ENCODE data around the gene P4HA3.

The P4HA3 gene

DNA sequence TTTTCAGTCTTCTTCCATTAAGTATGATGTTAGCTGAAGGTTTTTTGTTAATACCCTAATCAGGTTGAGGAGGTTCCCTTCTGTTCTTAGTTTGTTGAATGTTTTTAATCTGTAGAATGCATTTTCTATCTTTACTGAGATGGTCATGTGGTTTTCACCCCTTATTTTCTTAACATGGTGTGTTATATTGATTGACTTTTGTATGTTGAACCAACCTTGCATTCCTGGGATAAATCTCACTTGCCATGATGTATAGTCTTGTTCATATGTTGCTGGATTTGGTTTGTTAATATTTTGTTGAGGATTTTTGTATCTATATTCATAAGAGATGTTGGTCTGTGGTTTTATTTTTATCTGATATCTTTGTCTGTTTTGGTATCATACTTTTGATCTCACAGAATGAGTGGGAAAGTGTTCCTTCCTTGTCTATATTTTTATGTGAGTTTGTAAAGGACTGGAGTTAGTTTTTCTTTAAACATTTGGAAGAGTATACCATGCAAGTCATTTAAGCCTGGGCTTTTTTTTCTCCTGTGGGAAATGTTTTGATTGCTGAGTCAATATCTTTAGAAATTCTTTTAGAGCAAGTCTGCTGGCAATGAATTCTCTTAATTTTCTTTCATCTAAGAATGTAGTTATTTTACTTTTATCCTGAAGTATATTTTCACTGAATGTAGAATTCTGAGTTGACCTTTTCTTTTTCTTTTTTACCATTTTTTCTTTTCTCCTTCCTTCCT, 5.5 kb upstream of the P4HA3 start:
- DNase-seq (ENCODE audit: low read depth in 2 of 2): no peak

DNA sequence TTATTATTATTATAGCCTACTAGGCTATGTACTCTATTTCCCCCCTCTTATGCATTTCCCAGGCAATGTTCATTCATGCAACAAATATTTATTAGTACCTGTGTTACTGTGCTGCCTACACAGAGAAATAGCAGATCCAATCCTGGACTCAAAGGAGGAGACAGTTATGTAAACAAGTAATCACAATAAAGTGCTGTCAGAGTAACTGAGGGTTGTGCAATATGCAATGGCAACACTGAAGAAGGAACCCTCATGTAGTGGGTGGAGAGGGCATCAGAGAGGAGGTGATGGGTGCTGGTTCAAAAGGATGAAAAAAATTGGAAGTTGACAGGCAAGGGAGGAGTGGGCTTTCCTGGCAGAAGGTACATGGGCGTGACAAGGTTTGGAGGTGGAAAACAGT, 886 bp upstream of the P4HA3 start:
- DNase-seq (ENCODE audit: low read depth in 2 of 2): no peak

DNA sequence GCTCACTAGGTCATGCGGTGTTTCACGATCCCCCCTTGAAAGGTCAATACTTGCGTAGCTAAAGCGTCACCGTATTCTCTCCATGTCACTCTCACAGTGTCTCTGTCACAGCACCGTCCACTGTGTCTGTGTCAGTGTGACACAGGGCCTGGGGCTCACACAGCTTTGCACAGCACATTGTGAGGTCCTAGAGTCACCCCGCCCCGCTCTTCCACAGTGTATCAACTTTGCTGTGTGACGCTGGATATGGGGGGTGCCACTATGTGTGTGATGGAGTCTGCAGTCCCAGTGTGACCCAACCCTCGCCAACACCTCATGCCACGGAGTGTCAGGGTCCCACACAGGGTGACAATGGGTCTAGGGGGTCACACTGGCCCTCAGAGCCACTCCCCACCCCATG, 583 bp downstream of the P4HA3 start:
- DNase-seq (ENCODE audit: low read depth in 2 of 2): no peak

DNA sequence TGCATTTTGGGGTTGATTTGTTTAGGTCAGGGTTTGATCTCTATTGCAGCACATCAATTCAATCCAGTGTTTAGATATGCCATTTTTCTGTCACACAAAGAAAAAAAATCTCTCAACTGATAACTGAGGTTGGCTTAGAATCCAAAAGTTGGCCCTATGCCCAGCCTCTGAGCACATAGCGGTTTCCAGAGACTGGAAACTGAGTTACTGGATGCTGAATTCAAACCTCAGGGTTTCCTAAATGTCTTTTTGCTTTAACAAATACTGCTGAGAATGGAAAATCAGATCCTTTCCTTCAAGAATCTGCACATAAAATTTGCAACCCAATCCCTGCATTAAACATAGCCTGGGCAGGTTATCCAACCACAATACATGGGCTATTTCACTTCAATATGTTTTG, 4.0 kb downstream of the P4HA3 start:
- no peak for DNase-seq (ENCODE audit: low read depth in 2 of 2)

DNA sequence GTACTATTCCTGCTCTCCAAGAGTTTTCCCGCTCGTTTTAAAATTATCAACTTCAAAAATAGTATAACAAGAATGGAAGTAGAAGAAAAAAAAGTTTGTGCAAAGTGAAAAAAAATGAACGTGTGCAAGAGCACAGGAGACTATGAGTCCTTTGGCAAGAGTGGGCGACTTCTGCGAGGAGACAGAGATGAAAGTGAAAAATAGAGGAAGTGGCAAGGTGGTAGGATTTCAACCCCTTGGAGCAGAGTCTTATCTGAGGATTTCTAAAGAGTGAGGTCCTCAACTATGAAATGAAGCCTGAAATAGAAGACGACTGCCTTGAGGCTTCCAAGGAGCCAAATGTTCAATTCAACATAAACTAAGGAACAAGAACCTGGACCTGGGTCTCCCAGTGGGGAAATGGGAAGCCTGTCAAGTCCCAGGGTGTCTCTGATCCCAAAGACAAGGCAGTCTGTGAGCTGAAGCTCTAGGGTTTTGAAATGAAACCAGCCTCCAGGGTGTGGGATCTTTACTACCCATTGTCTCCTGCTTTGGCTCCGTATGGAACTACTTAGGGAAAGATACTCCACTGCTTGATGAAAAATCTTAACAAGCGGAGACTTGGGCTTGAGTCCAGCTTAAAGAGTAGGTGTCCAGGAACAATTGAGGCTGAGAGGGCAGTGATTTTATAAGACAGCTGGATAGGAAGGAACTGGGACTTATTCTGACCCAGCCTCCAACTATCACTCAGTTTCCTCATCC, 4.8 kb downstream of the P4HA3 start:
- no peak for DNase-seq (ENCODE audit: low read depth in 2 of 2)

DNA sequence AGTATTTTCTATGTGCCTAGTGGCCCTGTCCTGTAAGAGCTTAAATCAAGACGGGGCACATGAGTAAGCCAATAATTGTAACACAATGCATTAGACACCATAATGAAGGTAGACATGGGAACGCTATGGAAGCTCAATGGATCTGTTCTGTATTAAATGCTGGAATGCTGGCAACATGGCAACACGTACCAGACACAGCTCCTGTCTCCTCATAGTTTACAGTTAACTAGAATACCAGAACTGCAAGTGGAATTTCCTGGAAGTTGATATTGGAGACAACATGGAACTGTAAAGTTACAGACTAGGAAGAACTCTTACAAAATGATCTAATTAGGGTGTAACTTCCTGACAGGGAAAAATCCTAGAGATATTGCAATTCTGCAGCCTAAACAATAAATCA, 12.4 kb downstream of the P4HA3 start:
- no peak for DNase-seq (ENCODE audit: low read depth in 2 of 2)

DNA sequence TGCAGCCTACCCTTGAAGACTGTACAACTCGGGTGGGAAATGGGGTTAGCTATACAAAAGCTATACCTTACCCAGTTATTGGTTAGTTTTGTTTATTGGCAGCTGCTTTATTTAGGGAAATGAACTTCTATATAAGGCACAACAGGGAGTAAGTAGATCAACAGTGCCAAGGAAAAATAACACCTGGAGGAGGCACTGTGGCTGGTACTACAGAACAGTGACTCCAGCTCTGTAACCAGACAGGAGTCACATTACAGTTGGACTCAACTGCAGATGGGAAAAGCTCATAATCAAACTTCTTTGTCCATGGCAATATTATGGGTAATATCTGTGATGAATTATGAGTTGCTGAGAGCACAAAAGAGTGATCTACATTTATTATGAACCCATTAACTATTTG, 14.0 kb downstream of the P4HA3 start:
- no peak for DNase-seq (ENCODE audit: low read depth in 2 of 2)

DNA sequence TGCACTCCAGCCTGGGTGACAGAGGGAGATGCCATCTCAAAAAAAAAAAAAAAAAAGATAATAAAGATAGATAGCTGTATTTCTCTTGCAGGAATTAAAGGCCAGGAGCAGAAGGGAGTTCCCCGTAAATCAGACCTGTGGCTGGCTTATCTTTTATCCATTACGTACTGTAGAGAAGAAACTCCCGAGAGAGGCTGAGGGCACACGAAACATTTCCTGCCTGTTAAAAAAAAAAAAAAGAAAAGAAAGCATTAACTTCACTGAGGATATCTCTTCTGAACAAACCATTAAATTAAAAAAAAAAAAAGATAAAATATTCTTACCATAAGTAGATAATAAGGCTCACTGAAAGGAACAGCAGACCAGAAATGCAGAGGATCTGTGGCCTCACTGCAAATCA, 22.5 kb downstream of the P4HA3 start:
- DNase-seq (ENCODE audit: low read depth in 2 of 2): no peak

DNA sequence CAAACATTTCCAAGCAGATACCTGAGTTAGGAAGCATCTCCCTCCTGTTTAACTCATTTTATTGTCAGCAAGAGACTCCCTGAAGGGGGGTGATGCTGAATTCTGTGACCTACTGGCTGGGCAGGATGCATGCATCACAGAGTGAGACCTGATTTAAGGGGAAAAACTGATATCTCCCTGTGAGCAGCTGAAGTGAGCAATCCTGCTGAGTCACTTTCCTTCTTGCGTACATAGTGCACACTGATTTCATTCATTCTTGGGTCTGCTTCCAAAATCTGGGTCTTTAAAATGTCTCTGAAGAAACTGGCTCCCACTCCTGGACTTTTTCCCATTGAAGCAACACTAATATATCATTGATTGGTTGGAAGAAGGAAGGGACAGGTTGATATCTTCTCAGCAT, 23.3 kb downstream of the P4HA3 start:
- no peak for DNase-seq (ENCODE audit: low read depth in 2 of 2)

DNA sequence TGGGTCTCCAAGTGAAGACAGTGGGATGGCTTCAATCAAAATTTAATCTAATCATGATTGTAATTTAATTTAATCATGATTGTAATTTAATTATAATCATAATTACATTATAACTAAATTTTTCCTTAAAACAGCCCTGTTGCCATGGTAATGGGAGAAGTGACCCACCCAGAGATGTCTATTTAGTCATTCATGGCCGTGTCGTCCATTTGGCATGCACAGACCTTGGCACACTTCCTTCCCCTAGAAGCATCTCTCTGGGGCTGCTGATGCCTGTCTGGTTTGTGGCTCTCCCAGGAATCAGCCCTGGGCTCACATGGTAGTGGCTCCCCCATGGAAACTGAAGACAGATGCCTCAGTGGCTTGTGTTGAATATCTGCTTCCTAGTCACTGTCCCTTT, 27.0 kb downstream of the P4HA3 start:
- DNase-seq (ENCODE audit: low read depth in 2 of 2): no peak

DNA sequence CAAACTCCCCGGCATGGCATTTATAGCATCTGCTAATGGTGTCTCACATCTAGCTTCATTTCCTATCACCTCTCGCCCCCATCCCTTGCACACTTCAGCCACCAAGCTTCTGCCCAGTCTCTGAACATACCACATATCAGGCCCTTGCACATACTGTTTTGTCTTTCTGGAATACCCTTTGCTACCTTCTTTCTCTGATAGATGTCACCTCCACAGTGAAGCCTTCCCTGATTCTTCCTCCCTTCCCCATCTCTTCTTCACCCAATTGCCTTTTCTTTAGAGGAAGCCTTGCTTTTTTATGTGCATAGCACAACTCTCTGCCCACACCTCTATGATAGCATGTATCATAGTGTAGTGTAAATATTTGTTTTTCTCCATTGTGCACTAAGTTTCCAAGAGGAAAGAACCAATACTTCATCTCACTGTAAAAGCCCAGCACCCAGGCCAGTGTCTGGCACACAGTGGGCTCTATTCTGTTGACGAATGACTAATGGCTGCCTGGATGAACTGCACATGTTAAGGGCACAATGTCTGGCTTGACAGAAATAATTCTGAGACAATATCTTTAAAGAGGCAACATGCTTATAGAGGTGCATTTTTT, 27.8 kb downstream of the P4HA3 start:
- no peak for DNase-seq (ENCODE audit: low read depth in 2 of 2)

DNA sequence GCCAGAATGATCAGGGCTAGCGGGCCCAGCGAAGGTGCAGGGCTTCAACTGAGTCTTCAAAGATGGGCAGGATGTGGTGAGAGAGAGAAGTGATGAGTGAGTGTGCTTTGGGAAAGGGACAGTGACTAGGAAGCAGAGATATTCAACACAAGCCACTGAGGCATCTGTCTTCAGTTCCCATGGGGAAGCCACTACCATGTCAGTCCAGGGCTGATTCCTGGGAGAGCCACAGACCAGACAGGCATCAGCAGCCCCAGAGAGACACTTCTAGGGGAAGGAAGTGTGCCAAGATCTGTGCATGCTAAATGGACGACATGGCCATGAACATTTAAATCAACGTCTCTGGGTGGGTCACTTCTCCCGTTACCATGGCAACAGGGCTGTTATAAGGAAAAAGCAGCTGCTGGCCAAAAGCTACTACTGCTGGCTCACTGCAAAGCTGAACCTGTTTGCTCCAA, 28.5 kb downstream of the P4HA3 start:
- DNase-seq (ENCODE audit: low read depth in 2 of 2): no peak

DNA sequence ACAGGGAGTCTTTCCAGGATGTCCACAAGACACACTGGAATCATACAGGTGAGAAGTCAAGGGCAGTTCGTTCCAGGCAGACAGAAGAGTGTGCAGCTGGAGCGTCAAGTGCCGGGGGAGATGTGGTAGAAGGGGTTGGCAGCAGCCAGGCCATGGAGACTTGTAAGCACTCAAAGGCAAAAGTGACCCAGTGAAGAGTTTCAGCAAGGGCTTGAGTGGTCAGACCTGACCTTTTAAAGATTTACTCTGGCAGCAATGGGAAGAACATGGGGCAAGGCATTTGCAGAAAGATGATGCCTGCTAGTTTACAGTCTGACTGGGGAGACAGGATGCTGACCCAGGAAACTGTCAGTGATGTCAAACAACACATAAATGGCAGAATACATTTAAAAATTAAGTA, 29.0 kb downstream of the P4HA3 start:
- DNase-seq (ENCODE audit: low read depth in 2 of 2): no peak

DNA sequence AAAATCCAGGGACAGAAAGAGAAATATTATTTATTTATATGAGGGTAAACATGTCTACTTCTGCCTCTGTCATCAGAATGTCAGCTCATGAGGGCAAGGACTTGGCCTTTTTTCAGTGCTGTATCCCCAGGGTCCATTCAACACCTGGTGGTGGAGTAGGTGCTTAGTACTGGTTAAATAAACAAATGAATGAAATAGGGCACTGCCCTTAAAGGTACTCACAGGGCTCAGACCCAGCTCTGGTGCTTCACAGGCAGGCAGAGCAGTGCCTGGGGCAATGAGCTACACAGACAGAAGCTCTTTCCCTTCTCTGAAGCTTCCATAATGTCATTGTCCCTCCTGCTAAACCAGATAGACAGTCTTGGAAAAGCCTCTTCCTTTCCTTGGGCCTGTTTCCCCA, 30.9 kb downstream of the P4HA3 start:
- no peak for DNase-seq (ENCODE audit: low read depth in 2 of 2)

DNA sequence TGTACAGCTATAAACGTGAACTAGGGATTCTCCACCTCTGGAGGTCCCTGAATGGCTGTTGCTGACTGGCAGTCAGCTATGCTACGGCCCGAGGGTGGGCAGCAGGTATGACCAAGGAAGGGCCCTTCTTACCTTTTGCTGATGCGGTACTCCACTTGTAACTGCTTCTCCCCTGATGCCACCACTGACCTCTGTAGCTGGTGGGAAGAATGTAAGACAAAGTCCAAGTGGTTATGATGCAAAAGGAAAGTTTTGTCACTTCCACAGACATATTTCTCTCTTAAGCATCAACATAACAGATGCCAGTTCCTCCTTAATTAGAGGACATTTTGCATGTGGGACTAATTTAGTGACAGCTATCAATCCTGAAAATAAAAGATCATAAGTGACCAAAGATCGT, 32.2 kb downstream of the P4HA3 start:
- DNase-seq (ENCODE audit: low read depth in 2 of 2): no peak

DNA sequence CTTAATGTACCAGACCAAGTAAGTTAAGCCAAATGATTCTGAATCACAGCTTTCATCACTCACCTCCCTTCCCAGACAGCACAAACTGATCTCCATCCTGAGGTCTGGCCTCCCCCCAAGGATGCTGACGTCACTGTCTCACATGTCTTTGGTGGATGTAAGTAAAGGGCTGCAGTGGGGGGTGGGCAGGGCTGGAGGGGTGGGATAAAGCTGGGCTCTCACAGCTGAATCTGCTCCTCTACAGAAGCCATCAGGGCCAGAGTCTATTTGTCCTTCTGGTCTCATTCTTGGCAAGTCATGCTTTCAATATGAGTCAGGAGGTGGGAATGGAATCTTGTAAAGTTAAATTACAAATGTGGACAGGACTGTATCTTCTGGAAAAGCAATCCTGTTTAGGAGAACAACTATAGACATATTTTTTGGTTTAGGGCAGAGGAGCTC, 32.7 kb downstream of the P4HA3 start:
- no peak for DNase-seq (ENCODE audit: low read depth in 2 of 2)

DNA sequence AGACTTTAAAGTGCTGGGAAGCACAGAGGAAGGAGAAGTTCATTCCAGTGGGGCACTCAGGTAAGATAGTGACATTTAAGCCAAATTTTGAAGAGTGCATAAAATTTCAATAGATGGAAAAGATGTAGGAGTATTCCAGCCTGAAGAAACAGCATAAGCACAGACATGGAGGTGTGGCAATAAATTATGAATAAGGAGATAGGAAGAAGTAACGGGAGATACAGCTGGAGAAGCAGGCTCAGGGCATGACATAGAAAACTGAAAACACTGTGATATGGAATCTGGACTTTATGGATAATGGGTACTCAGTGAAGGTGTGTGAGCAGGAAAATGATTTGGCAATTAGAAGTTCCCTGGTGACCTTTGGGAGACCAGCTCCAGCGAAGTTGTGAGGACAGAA, 33.3 kb downstream of the P4HA3 start:
- DNase-seq (ENCODE audit: low read depth in 2 of 2): no peak

DNA sequence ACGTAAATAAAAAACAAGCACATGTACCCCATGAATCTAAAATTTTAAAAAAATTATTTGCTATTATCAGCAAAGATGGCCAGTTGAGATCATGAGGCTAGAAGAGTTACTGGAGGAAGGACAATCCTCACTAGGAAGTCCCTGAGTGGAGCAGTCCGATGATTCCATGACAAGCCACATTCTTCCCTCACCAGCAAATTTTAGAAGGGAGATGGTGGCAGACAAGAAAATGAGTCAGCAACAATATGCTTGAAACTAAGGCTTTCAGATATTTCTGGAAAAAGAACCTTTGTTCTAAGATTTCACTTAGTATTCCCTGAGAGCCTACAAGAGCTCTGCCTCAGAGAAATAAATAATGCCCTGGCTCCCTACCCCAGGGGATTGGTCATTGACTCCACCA, 34.9 kb downstream of the P4HA3 start:
- DNase-seq (ENCODE audit: low read depth in 2 of 2): no peak

DNA sequence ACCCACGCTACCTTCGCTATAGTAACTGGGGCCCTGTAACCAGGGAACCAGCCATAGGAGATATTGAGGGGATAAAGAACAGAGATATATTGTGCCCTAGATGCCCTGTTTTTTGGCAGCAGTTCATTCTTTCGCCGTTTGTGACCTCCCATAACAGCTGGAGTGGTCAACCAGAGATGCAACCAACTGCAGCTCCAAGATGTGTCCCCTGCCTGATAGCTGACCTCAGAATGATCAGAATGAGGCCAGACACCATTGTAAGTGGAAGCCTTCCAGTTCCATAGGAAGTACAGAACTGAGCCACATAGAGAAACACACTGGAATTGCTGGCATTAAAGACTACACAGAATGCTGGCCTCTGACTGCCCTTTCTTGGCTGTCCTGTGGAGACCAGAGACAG, 39.2 kb downstream of the P4HA3 start:
- DNase-seq (ENCODE audit: low read depth in 2 of 2): no peak

DNA sequence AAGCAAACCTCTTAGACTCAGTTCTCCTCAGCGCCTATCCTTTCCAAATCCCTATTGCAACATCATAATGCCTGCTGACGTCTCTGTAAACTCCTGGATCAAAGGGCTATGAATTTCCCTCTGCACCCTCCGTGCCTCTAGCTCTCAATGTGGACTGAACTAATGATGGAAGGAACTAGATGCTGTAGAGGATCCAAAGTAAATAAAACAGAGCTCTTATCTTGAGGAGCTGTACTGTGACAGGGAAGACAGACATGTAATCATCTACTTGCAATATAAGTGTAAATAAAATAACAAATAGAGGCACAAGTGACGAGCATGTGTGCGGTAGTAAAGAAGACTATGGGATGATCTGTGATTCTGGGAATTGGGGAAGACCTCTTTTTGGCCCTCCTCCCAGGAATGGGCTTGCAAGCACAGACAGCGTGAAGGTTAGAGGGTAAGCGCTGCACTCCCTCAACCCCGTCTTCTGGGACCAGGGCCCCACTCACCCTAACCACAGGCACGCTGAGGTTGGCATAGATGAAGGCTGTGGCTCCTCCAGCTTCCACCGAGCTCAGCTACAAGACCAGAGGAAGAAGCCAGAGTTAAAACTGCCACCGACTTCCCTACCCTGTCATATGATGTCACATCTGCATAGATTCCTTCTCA, 42.2 kb downstream of the P4HA3 start:
- DNase-seq (ENCODE audit: low read depth in 2 of 2): no peak

DNA sequence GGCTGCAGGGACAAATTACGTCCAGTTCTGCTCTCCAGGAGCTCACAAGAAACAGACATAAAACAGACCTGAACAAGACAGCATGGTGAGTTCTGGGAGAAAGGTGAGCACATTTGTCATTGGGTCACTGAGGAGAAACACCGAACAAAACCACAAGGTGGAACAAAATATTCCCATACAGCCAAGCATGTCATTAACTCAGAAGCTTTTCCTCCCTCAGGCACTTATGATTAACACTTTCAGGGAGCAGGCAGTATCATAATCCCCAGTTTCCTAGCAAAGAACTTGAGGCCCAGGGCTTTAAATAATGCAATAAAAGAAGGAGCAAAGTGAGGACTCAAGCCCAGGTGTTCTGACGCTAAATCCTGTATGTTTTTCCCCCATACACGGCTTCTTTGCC, 43.0 kb downstream of the P4HA3 start:
- DNase-seq (ENCODE audit: low read depth in 2 of 2): no peak

DNA sequence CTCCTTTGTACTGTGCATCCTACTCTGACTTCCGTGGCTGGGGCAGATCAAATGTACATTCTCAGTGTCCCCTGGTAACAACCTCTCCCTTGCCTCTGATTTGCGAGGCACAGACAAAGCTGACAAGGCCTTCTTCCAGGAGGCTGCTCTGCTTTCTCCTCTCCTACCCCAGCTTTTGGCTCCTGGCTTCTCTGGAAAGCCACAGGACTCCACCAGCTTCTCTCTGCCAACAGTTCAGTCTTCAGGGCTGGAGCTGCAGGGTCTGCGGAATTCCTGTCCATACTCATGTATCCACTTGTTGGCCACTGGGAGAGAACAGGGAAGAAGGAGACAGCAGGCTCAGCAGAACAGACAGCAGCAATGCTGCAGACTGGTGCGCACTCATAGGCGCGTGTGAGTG, 44.4 kb downstream of the P4HA3 start:
- no peak for DNase-seq (ENCODE audit: low read depth in 2 of 2)

DNA sequence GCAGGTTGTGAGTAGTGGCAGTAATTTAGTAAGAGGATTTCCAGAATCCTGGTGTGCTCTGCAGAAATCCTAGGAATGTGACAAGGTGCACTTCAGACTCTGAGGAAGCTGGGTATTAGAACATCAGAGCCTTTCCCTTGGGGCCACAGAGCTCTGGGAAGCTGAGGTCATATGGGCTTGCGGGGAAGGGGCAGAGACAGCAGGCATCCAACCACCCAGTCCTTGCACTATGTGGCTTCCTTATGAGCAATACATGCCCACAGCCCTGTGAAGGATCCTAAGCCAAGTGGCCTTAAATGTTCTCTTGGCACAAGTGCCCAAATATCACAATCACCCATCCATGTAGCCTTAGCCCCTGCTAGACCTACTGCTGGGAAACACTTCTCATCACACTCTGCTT, 46.2 kb downstream of the P4HA3 start:
- DNase-seq (ENCODE audit: low read depth in 2 of 2): no peak
